ENCODE measurements around the gene LDLR.
"Not testable (repeated sequence)": the region's sequence is repeated elsewhere in the genome, so short reads cannot be mapped to it uniquely, and the experiment has no call there.

Gene LDLR

GRCh38 chr19:11137542-11138384 lies 48.5 kb downstream of the LDLR start:
- Histone ChIP-seq H3K4me3 (peak overlapping the region; percentile 49), H3K9me3 (peaks cover 3% of the 10 kb centered on the region; the same call in 1 of the 2 replicates), H3K27ac (peak overlapping the region; percentile 62; the same call in 1 of the 2 replicates), H3K4me1 (peaks cover 83% of the 10 kb centered on the region), H3K36me3 (peaks cover 17% of the 10 kb centered on the region), H3K9ac (peak overlapping the region; percentile 49; the same call in 1 of the 2 replicates), H3K27me3 (no peaks in the 10 kb centered on the region), H3K4me2 (peak overlapping the region; percentile 87), H4K20me1 (peaks cover 14% of the 10 kb centered on the region)
- TF ChIP-seq Cebpa-rat (IDR thresholded peaks at IDR 0.05), result no peak

DNA sequence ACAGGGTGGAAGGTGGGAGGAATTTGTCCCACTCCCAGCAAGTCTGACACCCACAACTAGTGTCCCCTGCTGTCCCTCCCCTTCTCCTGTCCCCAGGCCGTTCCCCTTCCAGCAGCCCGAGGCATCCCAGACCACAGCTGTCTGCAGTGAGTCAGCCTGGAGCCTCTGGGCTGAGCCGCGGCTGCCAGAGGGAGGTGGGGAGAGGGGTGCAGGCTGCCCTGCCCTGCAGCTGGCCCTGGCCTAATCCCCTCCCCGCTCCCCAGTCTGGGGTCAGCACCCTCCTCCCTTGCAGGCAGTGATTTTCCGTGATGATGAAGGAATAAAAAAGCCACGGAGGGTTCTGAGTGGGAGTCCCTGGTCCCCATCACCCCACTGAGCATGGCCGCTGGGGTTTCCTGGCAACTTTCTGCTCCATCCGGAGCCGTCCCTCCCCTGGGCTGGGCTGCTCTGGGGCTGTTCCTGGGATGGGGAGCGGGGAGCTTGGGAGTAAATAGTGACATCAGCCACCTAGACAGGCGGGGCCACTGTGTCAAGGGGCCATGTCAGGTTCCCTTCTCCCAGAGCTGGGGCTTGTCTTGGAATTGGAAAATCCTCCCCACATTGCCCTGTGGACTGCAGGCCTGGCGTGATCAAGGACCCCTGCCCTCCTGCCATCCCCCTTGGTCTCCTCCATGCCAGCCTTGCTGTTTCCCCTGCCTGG lies 49.5 kb downstream of the LDLR start:
- no peaks in the 10 kb centered on the region for H3K27me3 ChIP-seq
- H3K9ac ChIP-seq, result no peak overlapping the region
- H3K4me2 ChIP-seq, result peak overlapping the region; percentile 87
- H3K4me1 ChIP-seq, result peaks cover 83% of the 10 kb centered on the region
- TF ChIP-seq Cebpa-rat (IDR thresholded peaks at IDR 0.05), result no peak
- H3K9me3 ChIP-seq, result peaks cover 3% of the 10 kb centered on the region; the same call in 1 of the 2 replicates
- peaks cover 10% of the 10 kb centered on the region; the same call in 1 of the 2 replicates for H3K36me3 ChIP-seq
- peaks cover 14% of the 10 kb centered on the region for H4K20me1 ChIP-seq
- no peak overlapping the region for H3K4me3 ChIP-seq
- peak overlapping the region; percentile 53; the same call in 1 of the 2 replicates for H3K27ac ChIP-seq

DNA sequence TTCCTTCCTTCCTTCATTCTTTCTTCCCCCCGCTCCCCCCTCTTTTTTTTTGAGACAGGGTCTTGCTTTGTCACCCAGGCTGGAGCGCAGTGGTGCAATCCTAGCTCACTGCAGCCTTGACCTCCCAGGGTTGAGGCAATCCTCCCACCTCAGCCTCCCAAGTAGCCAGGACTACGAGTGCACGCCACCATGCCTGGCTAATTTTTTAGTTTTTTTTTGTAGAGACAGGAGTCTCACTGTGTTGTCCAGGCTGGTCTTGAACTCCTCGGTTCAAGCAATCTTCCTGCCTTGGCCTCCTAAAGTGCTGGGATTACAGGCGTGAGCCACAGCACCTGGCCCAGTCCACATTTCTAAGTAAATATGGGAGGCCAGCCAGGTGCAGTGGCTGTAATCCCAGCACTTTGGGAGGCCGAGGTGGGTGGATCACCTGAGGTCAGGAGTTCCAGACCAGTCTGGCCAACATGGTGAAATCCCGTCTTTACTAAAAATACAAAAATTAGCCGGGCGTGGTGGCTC lies 50.8 kb downstream of the LDLR start:
- peaks cover 94% of the 10 kb centered on the region for H3K4me1 ChIP-seq
- not testable (repeated sequence) for H3K4me3 ChIP-seq, H3K36me3 ChIP-seq, H3K9me3 ChIP-seq, H3K27me3 ChIP-seq, H3K9ac ChIP-seq
- peak overlapping the region; percentile 38; the same call in 1 of the 2 replicates for H3K27ac ChIP-seq
- peak overlapping the region; percentile 87 for H3K4me2 ChIP-seq
- H4K20me1 ChIP-seq, result peaks cover 12% of the 10 kb centered on the region; the same call in 1 of the 2 replicates

DNA sequence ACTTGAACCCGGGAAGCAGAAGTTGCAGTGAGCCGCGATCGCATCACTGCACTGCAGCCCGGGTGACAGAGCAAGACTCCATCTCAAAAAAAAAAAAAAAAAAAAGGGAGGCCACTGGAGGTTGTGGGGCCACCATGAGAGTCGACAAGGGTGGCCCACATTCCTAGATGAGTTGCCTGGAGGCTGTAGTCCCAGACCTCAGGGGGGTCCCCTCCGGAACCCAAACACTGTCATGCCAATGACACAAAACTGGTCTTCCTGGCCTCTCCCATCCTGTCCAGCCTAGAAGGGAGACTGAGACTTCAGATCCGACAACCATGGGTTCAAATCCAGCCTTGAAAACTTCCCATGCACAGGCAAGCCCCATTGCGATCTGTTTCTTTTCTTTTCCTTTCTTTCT lies 51.6 kb downstream of the LDLR start:
- peaks cover 12% of the 10 kb centered on the region; the same call in 1 of the 2 replicates for H4K20me1 ChIP-seq
- no peak overlapping the region for H3K4me3 ChIP-seq
- H3K4me1 ChIP-seq, result peaks cover 94% of the 10 kb centered on the region
- peaks cover 17% of the 10 kb centered on the region for H3K36me3 ChIP-seq
- H3K27ac ChIP-seq, result no peak overlapping the region
- H3K4me2 ChIP-seq, result peak overlapping the region; percentile 87; the same call in 1 of the 2 replicates
- H3K9ac ChIP-seq, result no peak overlapping the region
- H3K27me3 ChIP-seq, result no peaks in the 10 kb centered on the region
- peaks cover 9% of the 10 kb centered on the region for H3K9me3 ChIP-seq
- TF ChIP-seq Cebpa-rat (IDR thresholded peaks at IDR 0.05), result no peak

DNA sequence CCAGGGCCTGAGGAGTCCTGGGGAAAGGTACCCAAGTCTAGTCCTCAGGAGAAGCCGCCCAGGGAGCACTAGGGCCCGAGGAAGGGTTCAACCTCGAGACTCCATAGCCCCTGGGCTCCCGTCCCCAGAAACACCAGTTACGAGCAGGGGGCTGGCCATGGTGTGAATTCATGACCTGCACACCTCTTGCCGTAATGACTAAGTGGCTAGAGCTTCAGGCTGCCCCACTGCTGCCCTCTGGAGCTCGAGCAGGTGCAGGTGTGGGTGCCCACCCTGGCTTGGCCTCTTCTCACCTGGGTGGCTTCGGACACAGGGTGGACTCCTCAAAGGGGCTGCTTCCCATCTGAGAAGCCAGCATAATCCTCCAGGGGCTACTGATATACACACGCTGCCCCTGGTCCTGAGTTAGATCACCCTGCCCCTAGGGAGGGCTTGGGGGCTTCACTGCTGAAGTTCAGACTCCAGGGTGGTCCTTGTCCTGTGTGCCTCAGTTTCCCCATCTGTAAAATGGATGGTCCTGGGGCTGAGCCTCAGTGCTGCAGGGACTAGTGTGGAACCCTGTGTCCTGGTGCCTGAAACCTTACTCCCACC lies 52.8 kb downstream of the LDLR start:
- Histone ChIP-seq H3K4me3 (no peak overlapping the region), H4K20me1 (peaks cover 13% of the 10 kb centered on the region; the same call in 1 of the 2 replicates), H3K9me3 (peaks cover 11% of the 10 kb centered on the region), H3K9ac (no peak overlapping the region), H3K4me2 (peak overlapping the region; percentile 45), H3K27ac (peak overlapping the region; percentile 46), H3K4me1 (peaks cover 82% of the 10 kb centered on the region), H3K36me3 (peaks cover 27% of the 10 kb centered on the region), H3K27me3 (no peaks in the 10 kb centered on the region)
- no peak for TF ChIP-seq Cebpa-rat (IDR thresholded peaks at IDR 0.05)

- TF ChIP-seq Cebpa-rat (IDR thresholded peaks at IDR 0.05), result no peak
- Histone ChIP-seq H3K9me3 (peaks cover 11% of the 10 kb centered on the region), H3K4me1 (peaks cover 76% of the 10 kb centered on the region), H4K20me1 (peaks cover 19% of the 10 kb centered on the region; the same call in 1 of the 2 replicates), H3K4me3 (peak overlapping the region; percentile 23; the same call in 1 of the 2 replicates), H3K36me3 (peaks cover 34% of the 10 kb centered on the region), H3K27ac (peak overlapping the region; percentile 76), H3K4me2 (peak overlapping the region; percentile 86), H3K9ac (peak overlapping the region; percentile 77), H3K27me3 (no peaks in the 10 kb centered on the region)
These were observed 53.4 kb downstream of the LDLR start for GRCh38 chr19:11142528-11143171.

GRCh38 chr19:11145536-11145924 lies 56.3 kb downstream of the LDLR start:
- Histone ChIP-seq H3K27ac (no peak overlapping the region), H3K36me3 (peaks cover 62% of the 10 kb centered on the region), H4K20me1 (peaks cover 27% of the 10 kb centered on the region; the same call in 1 of the 2 replicates), H3K27me3 (no peaks in the 10 kb centered on the region), H3K4me1 (peaks cover 51% of the 10 kb centered on the region), H3K9me3 (peaks cover 11% of the 10 kb centered on the region), H3K4me2 (no peak overlapping the region), H3K9ac (no peak overlapping the region), H3K4me3 (no peak overlapping the region)
- no peak for TF ChIP-seq Cebpa-rat (IDR thresholded peaks at IDR 0.05)

GRCh38 chr19:11148001-11148400 lies 58.7 kb downstream of the LDLR start:
- peaks cover 80% of the 10 kb centered on the region for H3K36me3 ChIP-seq
- H3K27me3 ChIP-seq, result no peaks in the 10 kb centered on the region
- H3K27ac ChIP-seq, result no peak overlapping the region
- H3K9me3 ChIP-seq, result peaks cover 11% of the 10 kb centered on the region
- H3K4me2 ChIP-seq, result no peak overlapping the region
- no peak for TF ChIP-seq Cebpa-rat (IDR thresholded peaks at IDR 0.05)
- H3K4me1 ChIP-seq, result peaks cover 33% of the 10 kb centered on the region
- H3K9ac ChIP-seq, result no peak overlapping the region
- no peak overlapping the region for H3K4me3 ChIP-seq
- peaks cover 23% of the 10 kb centered on the region; the same call in 1 of the 2 replicates for H4K20me1 ChIP-seq

DNA sequence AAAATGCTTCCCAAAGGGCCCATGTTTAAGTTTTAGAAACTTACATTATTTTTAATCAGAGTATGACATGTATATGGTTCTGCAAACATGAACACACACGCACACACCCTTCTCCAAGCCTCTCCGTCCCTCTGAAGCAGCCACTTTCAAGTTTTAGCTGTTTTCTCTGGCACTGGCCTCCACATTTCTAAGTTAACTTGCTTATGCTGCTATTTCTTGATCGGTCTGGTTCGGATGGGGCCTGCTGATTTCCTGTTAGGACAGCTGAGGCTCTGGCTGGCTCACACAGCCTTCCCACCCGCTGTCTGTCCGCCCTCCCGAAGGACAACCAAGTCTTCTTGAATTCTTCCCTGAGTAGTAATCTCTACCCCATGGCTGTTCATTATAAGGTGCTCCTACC lies 61.9 kb downstream of the LDLR start:
- TF ChIP-seq Cebpa-rat (IDR thresholded peaks at IDR 0.05), result no peak
- Histone ChIP-seq H3K9me3 (no peaks in the 10 kb centered on the region), H3K27me3 (no peaks in the 10 kb centered on the region), H3K4me1 (peaks cover 27% of the 10 kb centered on the region), H3K9ac (no peak overlapping the region), H3K4me3 (no peak overlapping the region), H4K20me1 (0 out of 2 replicates have a peak, but pooled peaks cover 14% of the 10 kb centered on the region), H3K36me3 (peaks cover 61% of the 10 kb centered on the region), H3K4me2 (no peak overlapping the region), H3K27ac (no peak overlapping the region)

All from BLaER1 (cell line).